ENCODE results near the gene SLC16A7. TPM values are rescaled to one million over a fixed set of nuclear protein-coding genes. Genes with fewer than 3 reads are reported as not detected.

Gene SLC16A7
- total and polyA plus RNA-seq, 9 of the 15 experiments (the other 6 are each of a cell fraction or from before 2014, with no cell fraction given): 0.18 TPM; not detected in 8

GRCh38 chr12:59699421-59700152, 103.8 kb downstream of the SLC16A7 start (continued):
- TF ChIP-seq TCF15 (CRISPR knock-in tag; IDR thresholded peaks at IDR 0.05) (no peak), NBN (IDR thresholded peaks at IDR 0.05; ENCODE audit: low read depth) (no peak)

GRCh38 chr12:59700153-59700450, 104.3 kb downstream of the SLC16A7 start:
- Histone ChIP-seq H3K9ac (ENCODE audit: insufficient read depth in 1 of 2, low read depth in 2 of 2, low read length in 2 of 2) (no peak overlapping the region), H3K9me3 (replicated peaks; ENCODE audit: control insufficient read depth, insufficient read depth, low read depth, low read length) (no peaks in the 10 kb centered on the region), H3K4me3 (no peak overlapping the region), H3K27me3 (ENCODE audit: control insufficient read depth in 2 of 2, insufficient read depth in 2 of 2, low read length in 2 of 2) (no peaks in the 10 kb centered on the region), H3K36me3 (ENCODE audit: control insufficient read depth, insufficient read depth, low read length) (no peaks in the 10 kb centered on the region), H3K79me2 (ENCODE audit: control insufficient read depth, insufficient read depth, low read length) (no peaks in the 10 kb centered on the region), H2AFZ (ENCODE audit: low read depth, low read length) (no peak overlapping the region), H3K4me2 (ENCODE audit: insufficient read depth, low read length) (no peak overlapping the region), H3K4me1 (replicated peaks in 1 of 2; ENCODE audit: control insufficient read depth in 2 of 2, insufficient read depth in 2 of 2, low read length in 2 of 2) (no peaks in the 10 kb centered on the region), H3K9me1 (ENCODE audit: control insufficient read depth, insufficient read depth, low read length) (no peaks in the 10 kb centered on the region), H4K20me1 (replicated peaks; ENCODE audit: control insufficient read depth, insufficient read depth, low read length) (no peaks in the 10 kb centered on the region), H3K27ac (ENCODE audit: extremely low read depth, low read depth, low read length) (no peak overlapping the region)
- DNase-seq (ENCODE audit: extremely low read depth in 1 of 4, low spot score in 3 of 4) (no peak), ATAC-seq (no peak), FAIRE-seq (no peak)
- intact Hi-C loops (cut with micrococcal nuclease) (no loop called here), in situ Hi-C loops (cut with MboI) (no loop called here)
- WGBS (ENCODE audit: insufficient coverage, low coverage, missing lambda C conversion rate): 0% methylated on average over 1 of the region's 1 CpG
- POLR2A ChIA-PET: no interaction called here
- no peak for TF ChIP-seq PATZ1 (CRISPR knock-in tag; IDR thresholded peaks at IDR 0.05; ENCODE audit: borderline replicate concordance)
- no peak for TF ChIP-seq TEAD4 (IDR thresholded peaks at IDR 0.05; ENCODE audit: low read length)
- TF ChIP-seq TEAD4 (CRISPR knock-in tag; IDR thresholded peaks at IDR 0.05; ENCODE audit: borderline replicate concordance): no peak
- no peak for TF ChIP-seq SIN3B (IDR thresholded peaks at IDR 0.05; ENCODE audit: low read depth)
- no peak for TF ChIP-seq NR1H2 (CRISPR knock-in tag; IDR thresholded peaks at IDR 0.05)
- TF ChIP-seq LARP7 (IDR thresholded peaks at IDR 0.05): no peak
- no peak for TF ChIP-seq NR2C2 (CRISPR knock-in tag; IDR thresholded peaks at IDR 0.05)
- no peak for TF ChIP-seq NR2C2 (tag; IDR thresholded peaks at IDR 0.05)
- CTCF ChIA-PET (ENCODE audit: low intra/inter-chr PET ratio): no interaction called here
- BruUV-seq (replicated peaks): no TSS peak
